ENCODE measurements around the gene SMC6. TPM values are rescaled to one million over a fixed set of nuclear protein-coding genes. Genes with fewer than 3 reads are reported as not detected.

SMC6 gene
- total and polyA plus RNA-seq, 4 donors: 6.9 to 34.8 (median 10.6) TPM

- H3K9me3 ChIP-seq (ENCODE audit: control insufficient read depth in 4 of 4, insufficient read depth in 3 of 4, low read length in 3 of 4): peaks cover 0 to 3% (median 0%) of the 10 kb centered on the region in 4 donors
- no peak overlapping the region for H3K9ac ChIP-seq (ENCODE audit: insufficient read depth in 1 of 2, low read length in 2 of 2)
- DNase-seq: no peak
- no peaks in the 10 kb centered on the region for H3K27me3 ChIP-seq (ENCODE audit: control insufficient read depth in 3 of 3, insufficient read depth in 3 of 3, low read length in 2 of 3)
- no peaks in the 10 kb centered on the region for H3K4me1 ChIP-seq (ENCODE audit: control insufficient read depth in 5 of 5, insufficient read depth in 5 of 5, low read length in 5 of 5)
- no peak for ATAC-seq (ENCODE audit: insufficient read depth, low FRiP score)
- no peak overlapping the region for H3K4me3 ChIP-seq
- no peak overlapping the region for H3K27ac ChIP-seq (ENCODE audit: low read depth in 1 of 2, low read length in 1 of 2)
- 92 to 93% methylated on average over 2 of the region's 2 CpGs for WGBS, 2 donors
- H3K36me3 ChIP-seq (ENCODE audit: control insufficient read depth in 4 of 4, insufficient read depth in 4 of 4, low read length in 4 of 4): peaks cover 15 to 27% (median 24%) of the 10 kb centered on the region in 4 donors
- TF ChIP-seq CTCF (IDR thresholded peaks at IDR 0.05; ENCODE audit: control extremely low read depth, extremely low read depth): no peak
Measured at GRCh38 chr2:17709897-17710296, 43.7 kb downstream of the SMC6 start.

DNA sequence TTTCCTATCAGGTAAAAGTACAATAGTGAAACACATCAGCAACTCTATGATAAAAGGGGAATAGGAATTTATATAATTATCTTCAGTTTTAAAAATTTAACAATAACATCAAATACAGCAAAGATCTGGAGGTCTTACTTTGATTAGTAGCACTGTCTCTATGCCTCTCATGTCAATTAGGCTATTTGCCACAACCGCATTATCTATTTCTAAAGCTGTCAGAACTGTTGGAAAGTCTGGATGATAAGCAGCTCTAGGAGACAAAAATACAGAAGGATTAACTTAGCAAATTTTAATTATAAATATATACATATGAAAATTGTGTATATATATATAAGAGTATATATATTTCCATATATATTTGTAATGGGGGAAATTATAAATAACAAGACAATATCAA lies 45.1 kb downstream of the SMC6 start:
- peaks cover 9 to 22% (median 19%) of the 10 kb centered on the region in 4 donors for H3K36me3 ChIP-seq (ENCODE audit: control insufficient read depth in 4 of 4, insufficient read depth in 4 of 4, low read length in 4 of 4)
- no peak for TF ChIP-seq CTCF (IDR thresholded peaks at IDR 0.05; ENCODE audit: control extremely low read depth, extremely low read depth)
- H3K9me3 ChIP-seq (ENCODE audit: control insufficient read depth in 4 of 4, insufficient read depth in 3 of 4, low read length in 3 of 4): peaks cover 0 to 3% (median 0%) of the 10 kb centered on the region in 4 donors
- no peak overlapping the region for H3K4me3 ChIP-seq
- ATAC-seq (ENCODE audit: insufficient read depth, low FRiP score) (no peak), DNase-seq (no peak)
- H3K27ac ChIP-seq (ENCODE audit: low read depth in 1 of 2, low read length in 1 of 2): no peak overlapping the region
- WGBS, 2 donors: 98% methylated on average over 1 of the region's 1 CpG
- H3K4me1 ChIP-seq (ENCODE audit: control insufficient read depth in 5 of 5, insufficient read depth in 5 of 5, low read length in 5 of 5): no peaks in the 10 kb centered on the region
- H3K9ac ChIP-seq (ENCODE audit: insufficient read depth in 1 of 2, low read length in 2 of 2): no peak overlapping the region
- H3K27me3 ChIP-seq (ENCODE audit: control insufficient read depth in 3 of 3, insufficient read depth in 3 of 3, low read length in 2 of 3): no peaks in the 10 kb centered on the region

- Histone ChIP-seq H3K9me3 (ENCODE audit: control insufficient read depth in 4 of 4, insufficient read depth in 3 of 4, low read length in 3 of 4) (peaks cover 0 to 3% (median 0%) of the 10 kb centered on the region in 4 donors), H3K9ac (ENCODE audit: insufficient read depth in 1 of 2, low read length in 2 of 2) (no peak overlapping the region), H3K27me3 (ENCODE audit: control insufficient read depth in 3 of 3, insufficient read depth in 3 of 3, low read length in 2 of 3) (no peaks in the 10 kb centered on the region), H3K4me1 (ENCODE audit: control insufficient read depth in 5 of 5, insufficient read depth in 5 of 5, low read length in 5 of 5) (no peaks in the 10 kb centered on the region), H3K4me3 (no peak overlapping the region), H3K27ac (ENCODE audit: low read depth in 1 of 2, low read length in 1 of 2) (no peak overlapping the region), H3K36me3 (ENCODE audit: control insufficient read depth in 4 of 4, insufficient read depth in 4 of 4, low read length in 4 of 4) (peaks cover 5 to 18% (median 10%) of the 10 kb centered on the region in 4 donors)
- no peak for TF ChIP-seq CTCF (IDR thresholded peaks at IDR 0.05; ENCODE audit: control extremely low read depth, extremely low read depth)
- WGBS, 2 donors: 88 to 90% methylated on average over 4 of the region's 4 CpGs
- ATAC-seq (ENCODE audit: insufficient read depth, low FRiP score) (no peak), DNase-seq (no peak)
Measured at GRCh38 chr2:17706845-17707244, 46.8 kb downstream of the SMC6 start.

DNA sequence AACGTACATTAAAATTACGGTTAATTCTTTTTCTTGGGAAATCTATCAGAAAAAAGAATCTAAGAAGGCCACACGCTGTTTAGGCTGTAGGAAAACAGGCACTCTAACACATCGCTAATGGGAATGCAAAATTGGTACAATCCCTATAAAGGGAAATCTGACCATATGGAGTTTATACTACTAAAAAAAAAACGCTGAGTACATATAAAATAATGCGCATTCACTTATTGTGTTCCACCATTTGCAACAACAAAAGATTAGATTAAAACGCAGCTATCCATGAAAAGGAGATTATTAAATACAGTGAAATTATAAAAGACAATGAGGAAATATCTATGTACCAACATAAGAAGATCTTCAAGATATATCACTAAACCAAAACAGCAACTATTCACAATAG lies 62.8 kb downstream of the SMC6 start:
- WGBS, 2 donors: 97% methylated on average over 7 of the region's 7 CpGs
- Histone ChIP-seq H3K4me3 (no peak overlapping the region), H3K27ac (ENCODE audit: low read depth in 1 of 2, low read length in 1 of 2) (no peak overlapping the region), H3K4me1 (ENCODE audit: control insufficient read depth in 5 of 5, insufficient read depth in 5 of 5, low read length in 5 of 5) (peaks cover 0 to 3% (median 0%) of the 10 kb centered on the region in 5 donors), H3K9me3 (ENCODE audit: control insufficient read depth in 4 of 4, insufficient read depth in 3 of 4, low read length in 3 of 4) (no peaks in the 10 kb centered on the region), H3K36me3 (ENCODE audit: control insufficient read depth in 4 of 4, insufficient read depth in 4 of 4, low read length in 4 of 4) (peaks cover 3 to 24% (median 14%) of the 10 kb centered on the region in 4 donors), H3K27me3 (ENCODE audit: control insufficient read depth in 3 of 3, insufficient read depth in 3 of 3, low read length in 2 of 3) (no peaks in the 10 kb centered on the region), H3K9ac (ENCODE audit: insufficient read depth in 1 of 2, low read length in 2 of 2) (no peak overlapping the region)
- no peak for TF ChIP-seq CTCF (IDR thresholded peaks at IDR 0.05; ENCODE audit: control extremely low read depth, extremely low read depth)
- DNase-seq (no peak), ATAC-seq (ENCODE audit: insufficient read depth, low FRiP score) (no peak)
